Amygdala (tissue), 56 donors: Measurements from ENCODE around the gene OR9A4.
"Not testable (repeated sequence)": the region's sequence is repeated elsewhere in the genome, so short reads cannot be mapped to it uniquely, and the experiment has no call there.

ENCODE experiments used
- DNase-seq, 56 donors: peaks; one replicate each; lab custom pipeline; 2025; lab: John Stamatoyannopoulos, UW

Gene OR9A4, protein sequence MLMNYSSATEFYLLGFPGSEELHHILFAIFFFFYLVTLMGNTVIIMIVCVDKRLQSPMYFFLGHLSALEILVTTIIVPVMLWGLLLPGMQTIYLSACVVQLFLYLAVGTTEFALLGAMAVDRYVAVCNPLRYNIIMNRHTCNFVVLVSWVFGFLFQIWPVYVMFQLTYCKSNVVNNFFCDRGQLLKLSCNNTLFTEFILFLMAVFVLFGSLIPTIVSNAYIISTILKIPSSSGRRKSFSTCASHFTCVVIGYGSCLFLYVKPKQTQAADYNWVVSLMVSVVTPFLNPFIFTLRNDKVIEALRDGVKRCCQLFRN

DNA sequence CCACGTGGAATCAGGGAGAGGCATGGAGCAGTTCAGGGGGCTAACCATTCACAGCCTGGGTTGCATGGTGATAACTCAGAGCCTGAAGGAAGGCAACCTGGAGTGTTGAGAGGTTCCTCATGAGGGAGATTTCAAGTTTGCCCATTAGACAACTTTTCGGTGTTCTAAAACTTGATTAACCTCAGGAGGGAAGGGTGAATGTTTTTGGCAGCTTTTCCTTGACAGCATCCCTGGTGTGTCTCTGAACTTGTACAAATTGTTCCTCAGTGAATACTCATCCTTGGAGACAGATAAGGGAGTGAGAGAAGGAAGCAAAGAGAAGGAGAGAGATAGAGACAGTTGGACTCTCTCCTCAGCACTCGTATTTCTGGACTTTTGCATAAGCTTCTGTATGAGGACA lies at the start of gene OR9A4:
Gene OR9A4, plus strand, starts transcription at position 301 of the 400 bp plus-strand sequence. CDS start 2,477 bp downstream, outside the sequence.
- no peak for DNase-seq

DNA sequence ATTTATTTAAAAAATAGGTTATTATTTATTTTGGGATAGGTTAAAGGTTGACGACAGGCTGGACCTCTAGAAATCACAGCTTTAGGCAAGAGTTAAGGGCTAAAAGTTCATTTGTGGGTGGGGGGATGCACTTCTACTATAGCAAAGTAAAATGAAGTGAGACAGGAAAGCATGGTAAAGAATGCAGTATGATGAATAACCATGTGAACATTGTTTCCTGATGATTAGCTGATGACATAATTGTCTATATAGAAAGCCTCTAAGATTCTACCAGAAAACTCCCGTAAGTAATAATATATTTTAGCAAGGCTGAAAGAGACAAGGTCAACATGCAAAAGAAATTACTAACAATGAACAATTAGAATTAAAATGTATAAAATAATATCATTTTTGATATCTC lies 49.2 kb upstream of the OR9A4 start:
- no peak for DNase-seq

DNA sequence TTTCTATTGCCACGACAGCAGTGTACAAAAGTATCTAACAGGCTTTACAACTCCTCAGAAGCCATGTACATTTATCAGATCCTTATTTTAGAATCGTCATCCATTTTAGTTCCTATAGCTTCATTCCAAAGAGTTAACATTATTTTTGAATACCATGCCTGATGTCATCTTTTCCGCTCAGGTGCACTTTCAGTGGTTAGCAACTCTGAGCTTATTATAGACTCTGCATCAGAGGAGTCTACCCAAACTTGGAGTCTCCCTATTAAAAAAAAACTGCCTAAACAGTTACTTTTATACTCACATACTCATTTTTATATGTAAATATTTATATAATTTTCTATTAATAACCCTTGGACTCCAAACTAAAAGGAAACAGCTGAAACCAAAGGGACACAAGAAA lies 43.3 kb upstream of the OR9A4 start:
- DNase-seq = no peak

DNA sequence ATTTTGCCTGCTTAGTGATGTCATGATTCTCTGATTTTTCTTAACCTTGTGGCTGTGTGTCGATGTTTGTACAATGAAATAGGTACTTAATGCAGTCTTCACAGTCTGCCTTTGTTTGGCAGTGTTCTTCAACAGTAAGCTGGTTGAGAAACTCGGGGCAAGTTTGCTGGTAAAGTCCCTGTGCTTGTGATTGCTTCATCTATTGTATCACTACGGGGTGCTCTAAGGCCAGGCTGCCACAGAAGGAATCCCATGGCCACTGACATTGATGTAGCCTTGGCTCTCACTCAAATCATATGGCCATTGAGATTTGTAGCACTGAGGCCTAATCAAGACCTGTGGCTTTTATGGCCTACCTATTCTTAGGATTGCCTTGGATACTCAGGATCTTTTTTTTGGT lies 41.4 kb upstream of the OR9A4 start:
- no peak for DNase-seq

DNA sequence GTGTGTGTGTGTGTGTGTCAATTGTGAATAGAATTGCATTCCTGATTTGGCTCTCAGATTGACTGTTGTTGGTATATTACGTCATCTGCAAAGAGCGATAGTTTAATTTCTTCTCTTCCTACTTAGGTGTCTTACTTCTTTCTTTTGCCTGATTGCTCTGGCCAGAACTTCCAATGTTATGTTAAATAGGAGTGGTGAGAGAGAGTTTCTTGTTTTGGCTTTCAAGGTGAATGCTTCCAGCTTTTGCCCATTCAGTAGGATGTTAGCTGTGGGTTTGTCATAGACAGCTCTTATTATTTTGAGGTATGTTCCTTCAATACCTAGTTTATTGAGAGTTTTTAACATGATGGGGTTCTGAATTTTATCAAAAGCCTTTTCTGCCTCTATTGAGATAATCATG lies 40.7 kb upstream of the OR9A4 start:
- DNase-seq = no peak

DNA sequence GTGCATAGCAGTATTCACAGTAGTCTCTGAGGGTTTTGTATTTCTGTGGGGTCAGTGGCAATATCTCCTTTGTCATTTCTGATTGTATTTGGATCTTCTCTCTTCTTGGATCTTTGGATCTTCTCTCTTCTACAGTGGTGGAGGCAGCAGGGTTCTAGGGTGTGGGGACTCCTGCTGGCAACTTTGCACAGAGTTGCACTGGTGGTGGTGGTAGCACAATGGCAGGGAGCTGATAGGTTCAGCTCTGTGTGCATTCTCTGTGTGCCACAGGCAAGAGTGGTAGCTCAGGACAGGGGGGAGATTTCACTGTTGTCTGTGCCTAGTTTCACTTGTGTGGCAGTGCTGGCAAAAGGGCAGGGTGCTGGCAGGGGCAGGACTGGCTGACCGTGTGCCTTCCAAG lies 39.8 kb upstream of the OR9A4 start:
- no peak for DNase-seq

DNA sequence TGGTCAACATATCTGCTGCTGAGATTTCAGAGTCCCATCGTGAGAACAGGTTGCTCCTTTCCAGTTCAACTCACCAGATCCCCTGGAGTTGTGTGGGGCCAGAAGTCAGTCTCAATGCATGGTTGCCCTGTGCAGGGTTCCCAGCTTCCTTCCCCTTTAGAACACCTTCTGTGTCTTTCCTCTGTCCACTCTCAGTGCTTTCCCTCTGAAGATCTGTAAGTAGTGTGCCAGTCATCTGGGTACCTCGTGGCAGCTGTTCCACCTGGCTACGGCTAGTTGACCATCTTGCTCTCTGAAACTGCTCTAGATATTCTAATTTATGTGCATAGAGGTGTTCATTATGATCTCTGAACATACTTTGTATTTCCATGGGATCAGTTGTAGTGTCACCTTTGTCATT lies 38.8 kb upstream of the OR9A4 start:
- DNase-seq = no peak

DNA sequence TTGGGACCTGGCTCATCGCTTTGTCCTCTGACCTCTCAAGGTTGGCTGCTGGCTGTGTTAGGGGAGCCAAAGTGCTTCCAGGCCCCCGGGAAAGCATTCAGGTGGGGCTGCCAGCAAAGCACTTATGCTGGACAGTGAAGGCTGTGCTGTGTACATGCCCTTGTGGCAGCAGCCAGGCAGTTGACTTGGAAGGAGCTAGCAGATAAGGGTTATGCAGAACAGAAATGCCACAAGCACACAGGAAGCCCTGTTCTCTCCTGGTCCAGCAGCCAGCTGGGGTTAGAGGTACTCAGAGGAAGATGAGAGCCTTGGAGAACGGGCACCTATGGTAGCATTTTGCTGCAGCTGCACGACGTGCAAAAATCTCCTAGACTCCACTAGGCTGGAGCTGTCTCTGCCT lies 35.2 kb upstream of the OR9A4 start:
- DNase-seq = no peak

DNA sequence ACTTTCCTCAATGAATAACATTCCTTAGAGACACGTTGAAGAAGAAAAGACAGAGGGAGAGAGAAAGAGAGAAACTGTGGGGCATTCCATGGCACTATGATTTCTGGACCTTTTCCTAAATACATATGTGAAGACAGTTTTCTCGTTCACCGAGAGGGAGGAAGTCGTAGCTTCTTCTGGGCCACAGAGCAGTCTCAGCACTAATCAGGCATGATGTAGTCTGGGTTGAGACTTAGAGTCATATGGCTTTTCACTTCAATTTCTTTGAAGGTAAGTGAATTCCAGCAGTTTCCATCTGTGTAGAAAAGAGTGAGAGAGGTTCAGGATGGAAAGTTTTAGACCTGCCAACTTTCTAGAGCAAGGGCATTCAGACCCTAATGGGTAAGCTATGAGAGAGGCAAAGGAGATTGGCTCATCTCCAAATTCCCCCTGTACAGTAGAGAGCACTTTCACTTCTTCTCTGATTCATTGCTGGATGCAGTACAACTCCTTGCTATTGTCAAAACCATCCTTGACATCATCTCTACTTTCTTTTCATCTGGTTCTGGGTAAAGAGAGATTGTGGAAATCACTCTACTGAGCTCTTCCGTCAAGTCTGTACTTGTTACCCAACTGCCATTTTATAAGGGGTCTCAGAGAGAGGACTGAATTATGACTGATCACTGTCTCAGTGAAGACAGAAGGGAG lies 31.5 kb upstream of the OR9A4 start:
- no peak for DNase-seq

DNA sequence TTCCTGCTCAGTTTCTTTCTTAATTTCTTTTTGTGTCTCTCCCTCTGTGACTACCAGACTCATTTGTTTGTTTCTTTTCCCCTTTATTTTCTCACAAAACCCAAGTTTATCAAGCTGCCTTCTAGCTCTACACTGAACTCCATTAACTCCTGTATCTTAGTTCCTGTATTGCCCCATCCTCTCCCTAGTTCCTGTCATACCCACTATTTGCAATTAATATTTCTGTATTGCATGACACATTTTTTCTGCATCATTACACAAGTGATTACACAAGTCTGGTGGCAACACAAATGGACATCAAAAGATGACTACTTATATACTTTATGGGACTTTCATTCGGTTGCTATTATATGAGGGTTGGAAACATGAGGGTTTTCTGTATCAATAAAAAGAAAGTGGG lies 26.9 kb upstream of the OR9A4 start:
- no peak for DNase-seq

DNA sequence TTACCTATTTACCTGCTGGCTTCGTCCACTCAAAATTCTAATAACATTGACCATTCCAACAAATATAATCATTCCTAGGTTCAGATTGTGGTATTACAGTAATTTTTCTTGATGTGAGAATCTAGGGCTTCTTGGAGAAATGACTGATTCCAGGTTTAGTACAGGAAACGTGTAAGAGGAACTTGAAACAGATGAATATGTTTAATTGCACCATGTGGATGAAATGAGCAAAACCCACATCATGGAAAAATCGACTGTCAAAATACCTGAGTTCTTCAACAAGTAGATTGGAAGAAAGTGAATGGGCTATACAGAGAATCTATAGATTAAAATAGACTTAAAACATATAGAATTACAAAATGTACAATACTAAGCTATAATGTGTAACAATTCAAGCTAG lies 24.9 kb upstream of the OR9A4 start:
- DNase-seq = no peak

DNA sequence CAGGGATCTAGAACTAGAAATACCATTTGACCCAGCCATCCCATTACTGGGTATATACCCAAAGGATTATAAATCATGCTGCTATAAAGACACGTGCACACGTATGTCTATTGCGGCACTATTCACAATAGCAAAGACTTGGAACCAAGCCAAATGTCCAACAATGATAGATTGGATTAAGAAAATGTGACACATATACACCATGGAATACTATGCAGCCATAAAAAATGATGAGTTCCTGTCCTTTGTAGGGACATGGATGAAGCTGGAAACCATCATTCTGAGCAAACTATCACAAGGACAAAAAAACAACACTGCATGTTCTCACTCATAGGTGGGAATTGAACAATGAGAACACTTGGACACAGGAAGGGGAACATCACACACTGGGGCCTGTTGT lies 16.8 kb upstream of the OR9A4 start:
- DNase-seq = not testable (repeated sequence)

DNA sequence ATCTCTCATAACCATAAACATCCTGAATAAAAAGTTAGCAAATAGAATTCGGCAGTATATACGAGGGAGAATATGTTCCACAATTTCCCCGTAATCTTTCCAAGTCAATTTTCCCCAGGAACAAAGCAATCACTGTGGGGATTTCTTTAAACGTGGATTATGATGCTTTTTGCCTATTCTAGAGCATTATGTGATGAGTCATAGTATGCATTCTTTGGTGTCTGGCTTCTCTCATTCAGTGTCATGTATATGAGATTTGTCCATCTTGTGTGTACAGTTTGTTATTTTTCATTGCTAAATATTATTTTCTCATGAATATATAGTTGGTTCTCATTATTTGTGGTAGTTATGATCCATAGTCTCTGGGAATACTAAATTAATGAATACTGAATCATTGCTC lies 9.9 kb upstream of the OR9A4 start:
- no peak for DNase-seq

DNA sequence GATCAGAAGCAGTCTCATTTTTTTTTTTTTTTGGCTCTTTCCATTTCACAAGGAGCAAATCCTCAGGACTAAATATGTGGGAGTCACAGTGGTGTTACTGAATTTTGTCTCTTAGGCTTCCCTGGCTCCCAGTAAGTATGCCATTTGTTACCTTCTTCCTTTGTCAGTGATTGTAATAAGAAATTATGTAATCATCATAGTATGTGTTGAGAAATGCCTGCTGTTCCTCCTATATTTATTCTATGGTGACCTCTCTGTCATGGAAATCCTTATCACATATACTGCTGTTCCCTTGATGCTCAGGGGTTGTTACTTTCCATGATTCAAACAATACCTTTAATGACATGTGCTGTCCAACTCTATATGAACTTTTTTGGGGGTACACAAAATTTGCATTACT lies 4.8 kb upstream of the OR9A4 start:
- DNase-seq = no peak

DNA sequence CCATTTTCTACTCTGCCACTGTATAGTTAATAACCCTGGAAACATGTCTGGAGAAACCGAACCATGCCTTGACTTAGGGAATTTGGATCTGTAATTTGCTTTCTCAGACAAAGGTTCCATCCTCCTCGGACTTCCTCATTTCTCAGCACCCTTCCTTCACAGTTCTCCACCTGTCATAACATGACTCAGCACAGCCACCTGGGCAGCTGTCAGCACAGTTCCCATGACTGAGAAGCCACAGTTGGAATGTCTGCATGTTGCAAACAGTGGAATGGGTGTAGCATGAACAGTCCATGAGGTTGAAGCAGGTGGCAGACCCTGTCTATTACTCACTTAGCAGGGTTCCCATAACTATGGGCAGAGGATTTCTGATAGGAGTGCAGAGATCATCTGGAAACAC lies 634 bp upstream of the OR9A4 start:
- no peak for DNase-seq

DNA sequence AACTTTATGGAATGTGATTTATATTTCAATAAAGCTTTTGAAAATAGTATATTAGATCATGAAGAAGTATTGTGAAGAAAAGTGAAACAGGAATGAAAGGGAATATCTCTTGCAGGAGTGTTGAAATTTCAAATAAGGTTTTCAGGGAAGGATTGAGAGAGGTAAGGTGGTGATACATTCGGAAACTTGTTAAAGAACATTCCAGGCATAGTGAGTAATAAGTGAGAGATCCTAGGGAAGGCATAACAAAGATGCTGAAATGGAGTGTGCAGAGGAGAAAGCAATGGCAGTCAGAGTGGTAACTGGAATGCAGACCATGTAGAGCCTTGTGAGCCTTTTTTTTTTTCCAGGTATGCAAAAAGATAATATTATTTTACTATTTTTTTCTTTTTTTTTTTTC lies 4.1 kb downstream of the OR9A4 start:
- DNase-seq = no peak

DNA sequence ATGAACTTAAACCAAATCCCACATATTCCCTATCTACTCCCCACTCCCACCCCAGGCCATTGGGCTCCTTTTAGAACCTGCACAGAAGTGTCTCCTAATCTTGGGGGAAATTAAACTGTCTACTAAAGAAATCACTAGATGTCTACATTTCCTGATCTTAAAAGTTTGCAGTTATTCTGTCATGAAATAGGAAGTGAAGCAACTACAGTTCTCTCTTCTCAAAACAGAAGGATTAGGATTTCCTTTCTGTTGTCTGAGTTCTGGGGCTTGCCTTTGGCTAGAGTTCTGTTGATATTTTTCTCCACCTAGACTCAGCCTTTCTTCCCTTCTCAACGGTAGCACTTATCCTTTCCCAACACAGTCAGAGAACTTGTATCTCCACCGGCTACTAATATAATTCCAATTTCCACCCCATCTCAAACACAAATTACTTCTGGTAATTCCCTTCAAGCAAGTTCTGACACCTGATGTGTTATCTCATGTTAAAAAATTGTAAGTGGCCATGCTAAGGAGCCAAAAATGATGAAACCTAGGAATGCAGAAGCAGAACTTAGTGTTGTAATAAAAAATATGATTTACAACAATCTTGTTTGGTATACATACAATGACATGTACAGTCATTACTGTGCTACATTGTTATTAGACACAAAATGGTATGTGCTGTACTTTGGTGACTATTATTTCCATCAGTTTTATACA lies 12.1 kb downstream of the OR9A4 start:
- no peak for DNase-seq

DNA sequence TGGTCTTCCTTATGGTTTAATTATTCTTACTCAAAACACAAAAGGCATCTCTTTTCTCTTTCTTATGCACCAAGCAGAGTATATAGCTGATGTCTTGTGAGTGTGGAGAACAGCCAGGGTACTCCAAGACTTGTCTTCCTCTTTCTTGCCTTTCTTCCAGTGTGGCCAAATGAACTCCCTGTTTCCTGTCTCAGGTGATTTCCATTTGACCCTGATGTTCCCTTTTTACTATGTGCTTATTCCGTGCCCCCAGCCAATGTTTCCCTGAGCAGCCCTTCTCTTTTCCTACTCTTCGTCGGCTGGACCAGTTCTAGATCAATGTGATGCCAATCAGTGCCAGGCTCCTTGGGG lies 12.6 kb downstream of the OR9A4 start:
- no peak for DNase-seq

DNA sequence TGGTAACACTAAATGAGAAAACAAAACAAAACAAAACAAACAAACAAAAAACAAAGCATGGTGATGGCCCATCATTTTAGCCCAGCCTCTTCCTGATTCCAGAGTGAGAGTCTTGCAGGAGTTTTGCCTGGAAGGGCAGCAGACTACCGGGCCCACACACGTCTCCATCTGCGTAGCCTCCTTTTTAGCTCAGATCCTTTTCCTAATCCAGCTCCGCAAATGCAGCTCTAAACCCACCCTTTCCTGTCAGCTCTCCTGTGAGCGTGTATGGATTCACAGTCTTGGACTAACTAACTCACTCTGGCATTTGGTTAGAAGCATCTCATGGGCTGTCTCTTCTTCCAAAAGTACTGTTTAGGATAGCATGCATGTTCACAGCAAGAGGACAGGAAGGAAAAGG lies 14.0 kb downstream of the OR9A4 start:
- no peak for DNase-seq

DNA sequence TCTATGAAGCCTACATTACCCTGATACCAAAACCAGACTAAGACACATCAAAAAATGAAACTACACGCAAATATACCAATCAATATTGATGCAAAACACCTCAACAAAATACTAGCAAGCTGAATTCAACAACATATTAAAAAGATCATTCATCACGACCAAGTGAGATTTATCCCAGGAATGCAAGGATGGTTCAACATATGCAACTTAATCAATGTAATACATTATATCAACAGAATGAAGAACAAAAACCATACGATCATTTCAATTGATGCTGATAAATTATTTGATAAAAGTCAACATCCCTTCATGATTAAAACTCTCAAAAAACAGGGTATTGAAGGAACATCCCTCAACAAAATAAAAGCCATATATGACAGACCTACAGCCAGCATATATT lies 24.9 kb downstream of the OR9A4 start:
- no peak for DNase-seq

DNA sequence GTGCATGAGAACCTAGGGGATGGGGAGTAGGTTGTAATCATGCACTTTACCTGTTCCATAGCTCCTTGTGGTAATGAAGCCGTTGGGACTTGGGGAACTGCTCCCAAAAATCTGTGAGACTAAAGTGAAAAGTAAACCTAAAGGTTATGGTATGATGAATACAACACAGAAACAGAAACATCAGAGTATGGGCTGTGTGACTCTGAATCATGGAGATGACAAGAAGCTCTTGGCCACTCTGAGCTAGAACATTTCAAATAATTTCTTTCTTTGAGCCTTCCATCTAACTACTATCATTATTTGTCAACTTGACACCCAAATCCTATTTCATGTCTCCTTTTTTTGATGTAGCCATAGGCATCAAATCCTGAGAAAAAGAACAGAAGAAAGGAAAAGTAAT lies 27.6 kb downstream of the OR9A4 start:
- no peak for DNase-seq

DNA sequence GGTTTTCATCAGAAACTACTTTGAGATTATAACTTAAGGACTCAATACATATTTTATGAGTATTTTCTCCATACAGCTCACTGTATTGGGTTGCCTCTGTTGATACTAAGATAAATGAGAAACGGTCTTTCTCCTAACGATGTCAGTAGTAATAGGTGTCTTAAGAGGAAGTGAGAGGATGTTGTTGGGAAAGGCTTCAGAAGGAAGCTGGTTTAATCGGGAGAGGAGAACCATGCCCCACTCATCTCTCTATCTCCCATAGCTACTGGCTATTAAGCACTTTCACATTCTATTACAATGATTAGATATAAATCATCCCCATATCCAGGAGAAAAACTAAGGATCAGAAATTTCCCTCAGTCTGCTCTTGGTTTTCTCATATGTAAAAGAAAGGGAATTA lies 28.6 kb downstream of the OR9A4 start:
- no peak for DNase-seq
